Panc1 (cell line): ENCODE data around the gene CTSS. TPM values are rescaled to one million over a fixed set of nuclear protein-coding genes. Genes with fewer than 3 reads are reported as not detected.

ENCODE experiments used
- ATAC-seq: fragments of 200-7000 bp; cut with Tn5 transposase; 2 replicates; pipeline ENCODE4 v1.9.1; 2020; ENCODE audit warnings: mild to moderate bottlenecking, moderate library complexity
- BruUV-seq: library from RNA; stranded (reverse); fragments of 400-500 nt; replicated peaks from 2 replicates; lab custom pipeline; 2021; lab: Mats Ljungman, UMichigan
- CTCF ChIA-PET: fragments of 300-600 bp; sonication (Branson Sonifier 250); formaldehyde crosslinking; loops from one replicate; lab custom pipeline; 2022; ENCODE audit warnings: antibody characterized with exemption; lab: Charles Lee
- POLR2A ChIA-PET: fragments of 300-600 bp; sonication (Branson Sonifier 250); formaldehyde crosslinking; loops from one replicate; lab custom pipeline; 2022; ENCODE audit warnings: antibody characterized with exemption; lab: Charles Lee
- DNase-seq: peaks from one replicate; pipeline ENCODE4 v3.0.0-alpha.2; 2010; ENCODE audit warnings: low read depth, low spot score
- H3K27ac ChIP-seq: 2 replicates; pipeline ENCODE4 v1.5.1; 2011; ENCODE audit warnings: mild to moderate bottlenecking, low read length, inconsistent platforms
- H3K27me3 ChIP-seq: fragments of 200-500 bp; sonication (Bioruptor generic); 2 replicates; pipeline ENCODE4 v1.6.0; 2014; ENCODE audit warnings: low read length, inconsistent platforms; ENCODE audit not compliant: control insufficient read depth, insufficient read depth
- H3K36me3 ChIP-seq: fragments of 200-500 bp; sonication (Bioruptor generic); 2 replicates; pipeline ENCODE4 v1.5.1; 2014; ENCODE audit warnings: inconsistent platforms, mild to moderate bottlenecking, low read length, moderate library complexity; ENCODE audit not compliant: control insufficient read depth, insufficient read depth
- H3K4me1 ChIP-seq: 2 replicates; pipeline ENCODE4 v1.5.1; 2011; ENCODE audit warnings: inconsistent platforms, mild to moderate bottlenecking, low read length, moderate library complexity; ENCODE audit not compliant: control insufficient read depth, insufficient read depth
- H3K4me3 ChIP-seq, 2 experiments: 2 replicates each; pipeline ENCODE4 v1.5.1; 2011 to 2012; ENCODE audit warnings: low read depth in 2 of 2, low read length in 2 of 2, mild to moderate bottlenecking in 2 of 2, inconsistent platforms in 1 of 2, moderate library complexity in 1 of 2
- H3K9me3 ChIP-seq: fragments of 200-500 bp; sonication (Bioruptor generic); 2 replicates; pipeline ENCODE4 v1.5.1; 2014; ENCODE audit warnings: low read depth, mild to moderate bottlenecking, inconsistent platforms, low read length, moderate library complexity; ENCODE audit not compliant: control insufficient read depth, insufficient read depth
- CTCF ChIP-seq: fragments of 450-650 bp; IDR thresholded peaks from 2 replicates; pipeline ENCODE4 v1.5.1; 2017; ENCODE audit warnings: mild to moderate bottlenecking
- POLR2AphosphoS5 ChIP-seq: IDR thresholded peaks from 2 replicates; pipeline ENCODE4 v1.6.1; 2012; ENCODE audit warnings: mild to moderate bottlenecking, low read depth, low read length, moderate library complexity
- REST ChIP-seq, 2 experiments: IDR thresholded peaks; 2 replicates each; pipeline ENCODE4 v1.6.1; 2011 to 2012; ENCODE audit warnings: low read depth in 2 of 2, control low read depth in 1 of 2, low read length in 1 of 2, mild to moderate bottlenecking in 1 of 2, moderate library complexity in 1 of 2; ENCODE audit not compliant: insufficient read depth in 1 of 2
- SIN3A ChIP-seq: IDR thresholded peaks from 2 replicates; pipeline ENCODE4 v1.6.1; 2012; ENCODE audit warnings: low read depth, mild to moderate bottlenecking, low read length, moderate library complexity, borderline replicate concordance; ENCODE audit not compliant: insufficient read depth
- TCF7L2 ChIP-seq: IDR thresholded peaks from 2 replicates; pipeline ENCODE4 v1.6.1; 2011; ENCODE audit warnings: mild to moderate bottlenecking, low read depth, low read length, inconsistent platforms
- in situ Hi-C: cut with HindIII; loops from 2 replicates; pipeline ENCODE4 v1.10.0; 2016; ENCODE audit warnings: low sequenced_read_pairs, low pct_unique_long_range_greater_than_20kb
- intact Hi-C: fragments of 100-400 bp; cut with micrococcal nuclease; formaldehyde crosslinking; loops from one replicate; pipeline ENCODE4 v1.10.0; 2022; ENCODE audit not compliant: unreplicated experiment
- total RNA-seq: library from RNA; stranded (reverse); gene quantifications from one replicate; pipeline ENCODE4 v1.2.1, GENCODE V29; 2021; ENCODE audit not compliant: unreplicated experiment

Gene CTSS
- total RNA-seq, 1 experiment from 2014 or later = 5.1 TPM

GRCh38 chr1:150751443-150751842 is 14.1 kb downstream of the CTSS start:
- intact Hi-C loops = no loop called here
- CTCF ChIA-PET = no interaction called here
- no peak for ATAC-seq
- BruUV-seq = no TSS peak
- H3K27ac ChIP-seq = no peak overlapping the region
- H3K27me3 ChIP-seq = no peaks in the 10 kb centered on the region
- POLR2A ChIA-PET = no interaction called here
- H3K4me1 ChIP-seq = no peaks in the 10 kb centered on the region
- no peak overlapping the region for H3K4me3 ChIP-seq
- H3K36me3 ChIP-seq = no peaks in the 10 kb centered on the region
- no peak for DNase-seq
- in situ Hi-C loops = no loop called here
- no peaks in the 10 kb centered on the region for H3K9me3 ChIP-seq
- TF ChIP-seq POLR2AphosphoS5 = no peak
- no peak for TF ChIP-seq TCF7L2
- no peak for TF ChIP-seq REST (IDR thresholded peaks at IDR 0.05; ENCODE audit: insufficient read depth in 1 of 2, low read depth in 2 of 2, low read length in 1 of 2)
- no peak for TF ChIP-seq CTCF
- no peak for TF ChIP-seq SIN3A

GRCh38 chr1:150749720-150750311 is 15.8 kb downstream of the CTSS start:
- ChIA-PET CTCF (no interaction called here), POLR2A (no interaction called here)
- H3K4me1 ChIP-seq = no peaks in the 10 kb centered on the region
- H3K27me3 ChIP-seq = no peaks in the 10 kb centered on the region
- intact Hi-C loops = no loop called here
- TF ChIP-seq REST (IDR thresholded peaks at IDR 0.05; ENCODE audit: insufficient read depth in 1 of 2, low read depth in 2 of 2, low read length in 1 of 2) (no peak), TCF7L2 (no peak), CTCF (no peak), SIN3A (no peak), POLR2AphosphoS5 (no peak)
- H3K4me3 ChIP-seq = no peak overlapping the region
- H3K27ac ChIP-seq = no peak overlapping the region
- no peaks in the 10 kb centered on the region for H3K9me3 ChIP-seq
- in situ Hi-C loops = no loop called here
- H3K36me3 ChIP-seq = no peaks in the 10 kb centered on the region
- ATAC-seq = no peak
- DNase-seq = no peak
- BruUV-seq = no TSS peak
